Smooth muscle cell (in vitro differentiated cells): Measurements from ENCODE around the gene TREML4. TPM values are rescaled to one million over a fixed set of nuclear protein-coding genes. Genes with fewer than 3 reads are reported as not detected.
A peak's percentile ranks its signal among the peaks of the same experiment; 100 is the strongest.
"Not testable (repeated sequence)": the region's sequence is repeated elsewhere in the genome, so short reads cannot be mapped to it uniquely, and the experiment has no call there.

Source experiments
- DNase-seq: peaks from one replicate; lab custom pipeline; 2025; ENCODE audit not compliant: unreplicated experiment; lab: John Stamatoyannopoulos, UW
- H2AFZ ChIP-seq: fragments of 200-600 bp; sonication (generic); 2 replicates; pipeline ENCODE4 v1.6.0; 2016; ENCODE audit warnings: antibody characterized with exemption, low read depth, mild to moderate bottlenecking
- H3F3A ChIP-seq: fragments of 200-600 bp; sonication (generic); 2 replicates; pipeline ENCODE4 v1.6.0; 2017; ENCODE audit warnings: antibody characterized with exemption, low read depth
- H3K27ac ChIP-seq: fragments of 200-600 bp; sonication (generic); 2 replicates; pipeline ENCODE4 v1.5.1; 2016; ENCODE audit warnings: low read depth, mild to moderate bottlenecking
- H3K27me3 ChIP-seq: fragments of 200-600 bp; sonication (generic); 2 replicates; pipeline ENCODE4 v1.6.1; 2016; ENCODE audit warnings: low read depth, mild to moderate bottlenecking
- H3K36me3 ChIP-seq: fragments of 200-600 bp; sonication (generic); 2 replicates; pipeline ENCODE4 v1.5.1; 2016; ENCODE audit warnings: low read depth
- H3K4me1 ChIP-seq: fragments of 200-600 bp; sonication (generic); 2 replicates; pipeline ENCODE4 v1.5.1; 2016; ENCODE audit warnings: low read depth
- H3K4me2 ChIP-seq: fragments of 200-600 bp; sonication (generic); 2 replicates; pipeline ENCODE4 v1.6.0; 2016; ENCODE audit warnings: mild to moderate bottlenecking
- H3K4me3 ChIP-seq: fragments of 200-600 bp; sonication (generic); 2 replicates; pipeline ENCODE4 v1.5.1; 2016; ENCODE audit warnings: mild to moderate bottlenecking
- H3K79me2 ChIP-seq: fragments of 200-600 bp; sonication (generic); 2 replicates; pipeline ENCODE4 v1.6.0; 2016; ENCODE audit warnings: low read depth, mild to moderate bottlenecking
- H3K9ac ChIP-seq: fragments of 200-600 bp; sonication (generic); 2 replicates; pipeline ENCODE4 v1.6.0; 2016; ENCODE audit warnings: low read depth
- H3K9me3 ChIP-seq: fragments of 200-600 bp; sonication (generic); replicated peaks from 2 replicates; pipeline ENCODE4 v1.5.1; 2016; ENCODE audit warnings: low read depth
- H4K20me1 ChIP-seq: fragments of 200-600 bp; sonication (generic); 2 replicates; pipeline ENCODE4 v1.6.0; 2016; ENCODE audit warnings: low read depth
- WGBS: methylation state at CpG from one replicate; pipeline ENCODE4 v1.1.7; 2016; ENCODE audit warnings: low lambda C conversion rate; 5-methylcytosine and 5-hydroxymethylcytosine counted together
- polyA plus RNA-seq: library from polyadenylated mRNA; unstranded; fragments of >200 nt; fragmentation: Nextera tagmentation; extraction: Ambion mirVana; gene quantifications from 2 replicates; pipeline ENCODE4 v1.2.1, GENCODE V29; 2016
- total RNA-seq: library from RNA; depleted of rRNA; stranded (reverse); fragments of >200 nt; gene quantifications from 2 replicates; pipeline ENCODE4 v1.2.3, GENCODE V29; 2014
- TF ChIP-seq, protein P1 (sequence below): fragments of 200-600 bp; sonication (generic); IDR thresholded peaks from 2 replicates; pipeline ENCODE4 v1.5.1; 2017; ENCODE audit warnings: borderline replicate concordance, mild to moderate bottlenecking, antibody characterized with exemption; ENCODE audit not compliant: insufficient read depth, poor library complexity, severe bottlenecking

TREML4 gene
- total and polyA plus RNA-seq, 2 experiments from 2014 or later: not detected

DNA sequence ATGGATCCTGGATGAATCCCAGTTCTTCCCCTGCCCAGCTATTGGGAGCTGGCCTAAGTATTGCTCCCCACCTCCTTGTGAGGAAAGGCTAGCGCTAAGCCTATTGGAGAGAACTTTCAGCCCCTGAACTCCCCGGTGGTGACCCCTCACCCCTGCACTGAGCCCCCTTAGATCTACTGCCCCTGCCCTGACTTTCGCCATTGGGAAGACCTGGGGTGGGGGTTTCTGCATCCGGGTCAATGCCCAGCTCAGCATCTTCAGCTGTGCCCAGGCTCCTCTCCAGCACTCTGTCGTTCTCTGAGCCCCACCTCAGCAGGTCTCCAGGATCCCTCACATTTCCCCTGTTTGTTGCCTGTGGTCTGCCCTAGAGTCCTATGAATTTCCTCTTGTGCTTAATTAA is 9.0 kb downstream of the TREML4 start:
- Histone ChIP-seq H3K4me1 (peaks cover 7% of the 10 kb centered on the region), H2AFZ (no peak overlapping the region), H4K20me1 (no peaks in the 10 kb centered on the region), H3K79me2 (no peaks in the 10 kb centered on the region), H3K27me3 (peaks cover 63% of the 10 kb centered on the region), H3K27ac (no peak overlapping the region), H3F3A (no peaks in the 10 kb centered on the region), H3K4me3 (no peak overlapping the region), H3K36me3 (no peaks in the 10 kb centered on the region), H3K9ac (no peak overlapping the region), H3K4me2 (no peak overlapping the region), H3K9me3 (no peaks in the 10 kb centered on the region)
- TF ChIP-seq, protein P1, sequence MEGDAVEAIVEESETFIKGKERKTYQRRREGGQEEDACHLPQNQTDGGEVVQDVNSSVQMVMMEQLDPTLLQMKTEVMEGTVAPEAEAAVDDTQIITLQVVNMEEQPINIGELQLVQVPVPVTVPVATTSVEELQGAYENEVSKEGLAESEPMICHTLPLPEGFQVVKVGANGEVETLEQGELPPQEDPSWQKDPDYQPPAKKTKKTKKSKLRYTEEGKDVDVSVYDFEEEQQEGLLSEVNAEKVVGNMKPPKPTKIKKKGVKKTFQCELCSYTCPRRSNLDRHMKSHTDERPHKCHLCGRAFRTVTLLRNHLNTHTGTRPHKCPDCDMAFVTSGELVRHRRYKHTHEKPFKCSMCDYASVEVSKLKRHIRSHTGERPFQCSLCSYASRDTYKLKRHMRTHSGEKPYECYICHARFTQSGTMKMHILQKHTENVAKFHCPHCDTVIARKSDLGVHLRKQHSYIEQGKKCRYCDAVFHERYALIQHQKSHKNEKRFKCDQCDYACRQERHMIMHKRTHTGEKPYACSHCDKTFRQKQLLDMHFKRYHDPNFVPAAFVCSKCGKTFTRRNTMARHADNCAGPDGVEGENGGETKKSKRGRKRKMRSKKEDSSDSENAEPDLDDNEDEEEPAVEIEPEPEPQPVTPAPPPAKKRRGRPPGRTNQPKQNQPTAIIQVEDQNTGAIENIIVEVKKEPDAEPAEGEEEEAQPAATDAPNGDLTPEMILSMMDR: no peak
- no peak for DNase-seq
- 90% methylated on average over 5 of the region's 5 CpGs for WGBS

- no peaks in the 10 kb centered on the region for H3F3A ChIP-seq
- H3K36me3 ChIP-seq: no peaks in the 10 kb centered on the region
- H3K9me3 ChIP-seq: no peaks in the 10 kb centered on the region
- peaks cover 7% of the 10 kb centered on the region for H3K4me1 ChIP-seq
- DNase-seq: no peak
- H3K79me2 ChIP-seq: no peaks in the 10 kb centered on the region
- H4K20me1 ChIP-seq: no peaks in the 10 kb centered on the region
- 5% methylated on average over 22 of the region's 22 CpGs for WGBS
- H3K4me3 ChIP-seq: peak overlapping the region; percentile 16
- peak overlapping the region; percentile 73 for H3K4me2 ChIP-seq
- no peak overlapping the region for H2AFZ ChIP-seq
- H3K27me3 ChIP-seq: peaks cover 58% of the 10 kb centered on the region
- H3K9ac ChIP-seq: no peak overlapping the region
- TF ChIP-seq, protein P1: no peak
- H3K27ac ChIP-seq: no peak overlapping the region
These were observed 11.5 kb downstream of the TREML4 start for GRCh38 chr6:41239467-41240159.

DNA sequence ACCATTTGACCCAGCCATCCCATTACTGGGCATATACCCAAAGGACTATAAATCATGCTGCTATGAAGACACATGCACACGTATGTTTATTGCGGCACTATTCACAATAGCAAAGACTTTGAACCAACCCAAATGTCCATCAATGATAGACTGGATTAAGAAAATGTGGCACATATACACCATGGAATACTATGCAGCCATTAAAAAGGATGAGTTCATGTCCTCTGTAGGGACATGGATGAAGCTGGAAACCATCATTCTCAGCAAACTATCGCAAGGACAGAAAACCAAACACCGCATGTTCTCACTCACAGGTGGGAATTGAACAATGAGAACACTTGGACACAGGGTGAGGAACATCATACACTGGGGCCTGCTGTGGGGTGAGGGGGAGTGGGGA is 18.4 kb downstream of the TREML4 start:
- H4K20me1 ChIP-seq, H3K36me3 ChIP-seq, H3F3A ChIP-seq, H3K4me3 ChIP-seq, DNase-seq, H3K79me2 ChIP-seq, H3K27ac ChIP-seq, H3K4me1 ChIP-seq, H3K9ac ChIP-seq, H2AFZ ChIP-seq, H3K9me3 ChIP-seq, H3K4me2 ChIP-seq: not testable (repeated sequence)
- H3K27me3 ChIP-seq: peaks cover 10% of the 10 kb centered on the region
- WGBS: 91% methylated on average over 4 of the region's 4 CpGs

DNA sequence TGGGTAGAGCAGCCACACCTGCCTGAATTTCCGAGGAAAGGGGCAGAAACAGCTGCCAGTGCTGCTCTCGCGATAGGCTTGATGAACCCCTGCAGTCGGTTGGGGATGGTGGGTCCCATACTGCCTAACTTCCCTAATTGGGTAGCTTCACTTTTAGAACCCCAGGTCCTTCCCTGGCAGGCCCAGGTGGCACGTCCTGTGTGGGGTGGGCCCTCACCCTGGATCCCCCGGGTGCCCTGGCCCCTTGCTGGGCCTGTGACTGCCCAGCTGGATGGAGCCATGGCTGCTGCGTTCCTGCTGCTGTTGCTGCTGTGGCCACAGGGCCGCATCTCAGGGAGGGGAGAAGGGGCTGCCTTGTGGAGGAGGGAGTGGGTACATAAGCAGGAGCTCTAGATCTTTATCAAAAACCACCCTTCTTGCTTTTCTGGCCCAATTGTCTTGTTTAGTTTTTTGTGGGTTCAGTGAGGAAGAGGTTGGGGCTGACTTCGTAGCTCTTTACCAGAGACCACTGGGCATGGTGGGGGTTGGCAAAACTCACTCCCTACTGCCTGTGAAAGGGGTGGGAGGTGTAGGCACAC is 19.2 kb downstream of the TREML4 start:
- H2AFZ ChIP-seq: no peak overlapping the region
- no peak overlapping the region for H3K9ac ChIP-seq
- H3F3A ChIP-seq: no peaks in the 10 kb centered on the region
- H3K4me2 ChIP-seq: no peak overlapping the region
- no peaks in the 10 kb centered on the region for H4K20me1 ChIP-seq
- no peaks in the 10 kb centered on the region for H3K9me3 ChIP-seq
- no peak overlapping the region for H3K4me3 ChIP-seq
- H3K36me3 ChIP-seq: no peaks in the 10 kb centered on the region
- H3K79me2 ChIP-seq: no peaks in the 10 kb centered on the region
- no peak for DNase-seq
- TF ChIP-seq, protein P1: no peak
- 83% methylated on average over 9 of the region's 9 CpGs for WGBS
- H3K27me3 ChIP-seq: peaks cover 16% of the 10 kb centered on the region
- H3K4me1 ChIP-seq: no peaks in the 10 kb centered on the region
- no peak overlapping the region for H3K27ac ChIP-seq
